Measurements from ENCODE around the gene ECEL1.

The ECEL1 gene

DNA sequence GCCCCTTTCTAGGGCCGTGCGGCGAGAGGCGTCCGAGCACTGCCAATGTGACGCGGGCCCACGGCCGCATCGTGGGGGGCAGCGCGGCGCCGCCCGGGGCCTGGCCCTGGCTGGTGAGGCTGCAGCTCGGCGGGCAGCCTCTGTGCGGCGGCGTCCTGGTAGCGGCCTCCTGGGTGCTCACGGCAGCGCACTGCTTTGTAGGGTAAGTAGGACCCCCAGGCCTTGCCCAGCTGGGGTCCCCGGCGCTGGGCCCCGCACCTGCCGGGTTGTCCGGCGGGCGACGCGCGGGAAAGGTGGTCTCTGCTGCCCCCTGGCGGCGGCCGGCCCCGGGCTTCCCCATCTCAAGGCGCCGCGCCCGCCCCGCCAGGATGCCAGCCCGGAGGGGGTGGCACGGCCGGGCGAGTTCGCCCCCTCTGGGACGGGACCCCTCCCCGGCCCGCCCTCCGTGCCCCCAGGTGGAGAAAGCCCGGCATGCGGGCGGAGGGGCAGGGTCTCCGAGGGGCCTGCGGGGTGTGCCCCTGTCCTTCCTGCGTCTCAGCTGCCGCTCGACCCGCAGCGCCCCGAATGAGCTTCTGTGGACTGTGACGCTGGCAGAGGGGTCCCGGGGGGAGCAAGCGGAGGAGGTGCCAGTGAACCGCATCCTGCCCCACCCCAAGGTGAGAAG is 34.5 kb upstream of the ECEL1 start:
- DNase-seq: peak; percentile 47

DNA sequence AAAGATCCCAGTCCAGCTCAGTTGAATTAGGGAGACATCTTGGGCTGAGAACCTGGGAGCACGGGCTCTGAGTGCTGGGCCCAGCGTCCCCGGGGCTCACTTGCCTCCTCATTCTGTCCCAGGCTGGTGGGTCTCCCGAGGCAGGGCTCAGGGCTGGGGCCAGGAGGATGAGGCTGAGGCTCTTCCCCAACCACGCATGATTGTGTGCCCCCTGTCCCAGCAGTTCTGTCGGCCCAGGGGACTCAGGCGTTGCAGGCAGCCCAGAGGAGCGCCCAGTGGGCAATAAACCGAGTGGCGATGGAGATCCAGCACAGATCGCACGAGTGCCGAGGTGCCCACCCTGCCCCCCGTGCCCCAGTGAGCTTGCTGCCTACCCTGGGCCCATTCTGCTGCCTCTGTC is 33.5 kb upstream of the ECEL1 start:
- DNase-seq: no peak

DNA sequence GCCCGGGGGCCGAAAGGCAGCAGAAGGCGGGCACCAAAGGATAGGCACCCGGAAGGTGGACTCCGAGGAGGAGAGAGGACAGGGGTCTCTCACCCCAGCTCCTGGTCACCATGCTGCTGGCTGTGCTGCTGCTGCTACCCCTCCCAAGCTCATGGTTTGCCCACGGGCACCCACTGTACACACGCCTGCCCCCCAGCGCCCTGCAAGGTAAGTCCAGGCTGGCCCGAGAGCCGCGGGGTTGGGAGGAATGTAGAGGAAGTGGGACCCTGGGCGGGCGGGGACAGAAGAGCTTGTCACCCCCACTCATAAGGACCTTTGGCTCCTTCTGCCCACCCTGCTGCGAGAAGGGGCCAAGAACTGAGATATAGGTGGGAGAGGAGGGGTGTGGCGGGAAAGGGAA is 32.9 kb upstream of the ECEL1 start:
- DNase-seq: no peak

DNA sequence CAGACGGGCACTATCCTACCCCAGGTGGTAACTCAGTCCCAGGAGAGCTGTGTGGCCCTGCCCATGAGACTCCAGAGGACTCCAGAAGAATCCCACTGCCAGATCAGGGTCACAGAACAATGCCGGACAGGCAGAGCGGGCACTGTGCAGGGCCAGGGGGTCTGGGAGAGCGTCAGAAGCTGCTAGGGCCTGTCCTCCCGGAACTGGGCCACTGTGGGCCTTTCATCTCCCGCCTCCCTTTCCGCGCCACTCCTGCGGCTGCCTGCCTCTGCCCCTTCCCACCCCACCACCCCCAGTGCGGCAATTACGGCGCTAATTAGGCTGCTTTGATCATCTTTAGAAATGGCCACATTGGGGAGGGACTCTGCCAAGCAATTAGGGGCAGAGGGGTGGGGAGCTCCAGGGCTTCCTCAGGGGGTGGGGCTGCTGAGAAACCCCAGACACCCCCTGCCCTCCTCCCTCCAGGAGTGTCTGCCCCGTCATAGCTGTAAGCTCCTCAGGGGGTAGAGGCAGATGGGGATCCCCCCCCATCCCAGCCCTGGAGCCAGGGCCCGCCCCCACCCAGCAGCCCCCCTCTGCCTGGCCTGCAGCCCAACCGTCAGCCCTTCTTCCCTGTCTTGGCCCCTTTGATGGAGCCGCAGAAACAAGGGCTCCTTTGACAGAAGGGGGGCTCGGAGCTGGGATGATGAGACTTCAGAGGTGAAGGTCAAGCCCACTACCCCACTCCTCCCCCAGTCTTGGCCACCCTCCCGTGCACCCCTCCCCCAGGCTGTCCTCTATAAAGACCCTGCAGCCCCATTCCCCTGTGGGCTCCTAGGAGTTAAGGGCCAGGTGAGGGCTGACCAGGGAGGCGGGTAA is 32.2 kb upstream of the ECEL1 start, which contains the start of gene PRSS56:
PRSS56 (plus strand) TSS at position 808 of the 858 bp plus-strand sequence. CDS start 211 bp downstream, outside the sequence.
- DNase-seq: no peak

DNA sequence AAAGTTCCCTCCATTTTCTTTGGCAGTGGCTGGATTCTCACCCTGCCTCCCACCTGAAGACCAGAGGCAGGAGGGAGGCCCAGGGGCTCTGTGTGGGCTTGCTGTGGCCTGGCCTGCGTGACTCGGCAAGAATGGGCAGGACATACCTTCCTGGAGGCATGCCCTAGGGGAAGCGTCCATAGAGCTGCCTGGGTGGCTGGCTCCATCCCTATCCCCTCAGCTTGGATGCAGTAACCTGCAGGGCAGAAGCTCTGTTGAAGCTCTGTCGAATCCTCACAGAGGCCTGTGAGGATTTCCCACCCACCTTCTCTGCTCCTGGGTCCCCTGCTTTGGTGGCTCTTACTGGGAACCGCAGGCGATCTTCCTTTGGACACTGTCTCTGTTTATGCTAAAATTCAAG is 31.2 kb upstream of the ECEL1 start:
- DNase-seq: no peak

DNA sequence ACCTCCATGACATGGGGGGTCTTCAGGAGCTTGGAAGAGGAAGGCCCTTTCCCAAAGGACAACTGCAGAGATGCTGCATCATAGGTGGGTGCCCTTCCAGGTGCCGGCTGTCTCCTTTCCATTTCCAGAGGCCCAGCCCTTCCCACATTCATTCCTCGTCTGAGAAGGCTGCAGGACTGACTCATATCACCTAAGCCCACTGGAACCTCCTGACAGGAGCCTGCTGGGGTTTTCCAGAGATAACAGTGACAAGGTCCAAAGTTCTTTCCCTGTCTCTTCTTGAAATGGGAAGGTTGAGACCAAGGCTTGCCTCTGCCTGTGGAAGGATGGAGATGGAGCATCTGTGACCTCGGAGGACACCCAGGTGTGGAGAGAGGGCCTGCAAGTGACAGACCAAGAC is 28.9 kb upstream of the ECEL1 start:
- no peak for DNase-seq

DNA sequence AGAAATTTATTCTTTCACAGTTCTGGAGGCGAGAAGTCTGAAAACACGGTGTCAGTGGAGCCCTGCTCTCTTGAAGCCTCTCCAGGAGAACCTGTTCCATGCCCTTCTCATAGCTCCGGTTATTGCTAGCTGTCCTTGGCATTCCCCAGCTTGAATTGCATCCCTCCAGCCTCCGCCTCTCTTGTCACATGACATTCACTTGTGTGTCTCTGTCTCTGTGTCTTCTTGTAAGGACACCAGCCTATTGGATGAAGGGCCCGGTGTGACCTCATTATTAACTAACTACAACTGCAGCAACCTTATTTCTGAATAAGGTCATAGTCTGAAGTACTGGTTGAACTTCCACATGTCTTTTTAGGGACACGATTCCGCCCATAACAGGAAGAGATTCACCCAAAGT is 28.0 kb upstream of the ECEL1 start:
- no peak for DNase-seq

DNA sequence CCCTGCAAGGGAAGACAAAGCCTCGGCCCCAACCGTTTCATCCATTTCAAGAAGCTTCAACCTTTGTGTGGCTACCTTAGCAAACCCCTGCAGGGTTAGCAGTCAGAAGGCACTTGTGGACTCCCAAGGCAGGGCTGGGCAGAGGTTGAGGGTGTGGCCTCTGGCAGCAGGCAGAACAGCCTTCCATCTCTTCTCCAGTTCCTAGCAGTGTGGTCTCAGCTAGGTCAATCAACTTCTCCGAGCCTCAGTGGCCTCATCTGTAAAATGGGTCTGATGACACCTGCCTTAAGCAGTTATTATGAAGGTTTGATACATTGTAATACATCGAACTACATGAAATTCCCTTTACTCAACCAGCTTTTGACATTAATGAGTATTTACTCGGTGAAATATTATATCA is 25.7 kb upstream of the ECEL1 start:
- DNase-seq: no peak

DNA sequence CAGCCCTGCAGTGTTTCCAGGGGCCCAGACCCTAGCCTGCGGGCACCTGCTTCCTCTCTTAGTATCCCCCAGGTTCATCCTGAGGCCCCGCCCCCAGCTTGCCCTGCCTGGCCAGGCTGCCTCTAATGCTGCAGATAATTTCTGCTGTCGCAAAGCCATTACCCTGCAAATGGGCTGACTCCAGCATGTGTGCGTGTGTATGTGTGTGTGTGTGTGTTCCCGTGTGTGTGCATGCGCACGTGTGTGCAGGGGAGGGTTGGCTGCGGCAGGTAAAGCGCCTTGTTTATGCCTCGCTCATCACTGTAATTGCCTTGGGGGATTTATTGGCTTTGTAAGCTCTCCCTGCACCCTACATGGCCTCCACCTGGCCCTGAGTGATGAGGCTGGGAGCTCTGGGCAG is 25.0 kb upstream of the ECEL1 start:
- no peak for DNase-seq

DNA sequence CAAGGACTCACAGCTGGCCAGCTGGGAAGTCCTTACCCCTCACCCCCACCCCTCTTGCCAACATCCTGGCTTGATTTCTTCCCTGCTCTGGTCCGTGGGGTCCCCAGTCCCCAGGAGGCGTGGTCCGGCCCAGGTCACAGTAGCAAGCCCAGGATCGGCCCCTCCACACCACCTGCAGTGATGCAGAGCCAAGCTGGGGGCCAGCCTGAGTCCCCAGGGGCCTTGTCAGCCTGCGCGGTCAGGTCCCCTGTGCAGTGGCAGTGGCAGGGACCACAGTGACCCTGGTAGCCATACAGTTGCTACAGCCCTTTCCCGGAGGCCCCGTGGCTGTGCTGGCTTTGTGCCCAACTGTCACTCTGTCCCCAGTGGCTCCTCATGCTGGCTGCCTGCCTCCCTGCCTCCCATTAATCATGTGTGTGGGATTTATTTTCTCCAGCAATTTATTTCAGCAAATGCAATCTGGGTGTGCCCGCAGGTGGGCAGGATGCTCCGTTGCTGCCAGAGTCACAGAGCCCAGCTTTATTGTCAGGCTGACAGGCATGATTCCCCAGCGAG is 23.8 kb upstream of the ECEL1 start:
- no peak for DNase-seq

DNA sequence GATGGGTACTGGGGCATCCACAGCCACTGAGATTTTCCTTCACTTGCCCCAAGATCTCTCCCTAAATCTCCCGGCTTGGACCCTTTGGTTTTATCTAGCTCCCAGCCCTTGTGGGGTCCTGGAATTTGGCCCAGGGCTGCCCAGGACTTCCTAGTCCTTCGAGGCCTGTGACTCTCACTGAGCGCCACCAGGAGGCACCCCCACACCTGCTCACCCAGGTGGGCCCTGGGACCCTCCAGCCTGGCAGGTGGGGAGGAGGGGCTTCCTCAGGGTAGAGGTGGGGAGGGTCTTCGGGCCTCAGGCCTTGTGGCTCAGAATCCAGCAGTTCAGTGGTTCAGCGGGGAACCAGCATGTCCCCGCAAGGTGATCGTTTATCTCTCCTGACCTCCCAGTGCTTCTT is 20.6 kb upstream of the ECEL1 start:
- no peak for DNase-seq

DNA sequence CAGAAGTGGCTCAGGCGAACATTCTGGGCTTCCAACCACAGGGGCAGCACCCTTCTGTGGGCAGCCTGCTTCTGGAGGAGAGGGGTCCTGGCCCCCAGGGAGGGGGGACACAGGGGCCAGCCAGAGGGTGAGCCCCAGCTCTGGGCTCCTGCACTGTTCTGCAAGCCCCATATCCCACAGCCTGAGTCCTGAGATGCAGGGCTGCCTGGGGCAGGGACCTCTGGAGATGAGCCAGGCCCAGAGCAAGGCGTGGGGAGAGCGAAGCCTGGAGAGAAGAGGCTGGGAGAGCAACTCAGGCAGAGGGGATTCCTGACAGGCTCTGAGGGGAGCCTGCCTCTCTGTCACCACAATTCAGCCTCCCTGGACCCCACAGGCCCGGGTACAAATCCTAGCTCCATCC is 19.1 kb upstream of the ECEL1 start:
- DNase-seq: no peak

DNA sequence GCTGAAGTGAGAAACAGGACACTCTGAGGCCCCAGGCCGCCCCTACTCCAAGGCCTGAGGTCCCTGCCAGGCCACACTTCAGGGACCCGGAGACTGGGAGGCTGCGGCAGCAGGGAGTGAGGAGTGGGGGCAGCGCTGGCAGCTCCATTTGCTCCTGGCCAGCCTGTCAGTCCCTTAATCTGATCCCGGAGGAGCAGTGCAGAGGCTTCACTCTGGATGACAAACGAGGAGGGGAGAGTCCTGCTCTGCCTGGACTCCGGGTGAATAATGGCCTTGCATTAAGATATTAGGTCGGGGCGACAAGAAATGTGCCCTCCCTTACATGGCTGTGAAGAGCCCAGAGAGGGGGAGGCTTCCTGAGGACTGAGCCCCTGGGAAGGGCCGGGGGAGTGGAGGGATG is 18.2 kb upstream of the ECEL1 start:
- no peak for DNase-seq

DNA sequence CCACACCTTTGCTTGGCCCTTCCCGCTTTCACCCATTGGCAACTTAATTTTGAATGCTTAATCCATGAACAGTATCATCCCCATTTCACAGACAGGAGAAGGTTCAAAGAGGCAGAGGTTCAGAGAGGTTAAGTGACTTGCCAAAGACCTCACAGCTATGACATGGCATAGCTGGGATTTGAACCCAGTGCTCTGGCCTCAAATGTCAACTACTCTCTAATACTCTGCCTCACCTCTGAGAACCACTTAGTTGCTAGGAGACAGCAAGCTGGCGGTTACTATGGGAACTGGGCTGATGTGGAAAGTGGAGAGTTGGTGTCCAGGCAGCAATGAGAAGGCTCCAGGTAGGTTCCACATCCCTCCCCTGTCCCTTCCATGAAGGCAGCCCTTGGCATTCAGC is 16.8 kb upstream of the ECEL1 start:
- no peak for DNase-seq

DNA sequence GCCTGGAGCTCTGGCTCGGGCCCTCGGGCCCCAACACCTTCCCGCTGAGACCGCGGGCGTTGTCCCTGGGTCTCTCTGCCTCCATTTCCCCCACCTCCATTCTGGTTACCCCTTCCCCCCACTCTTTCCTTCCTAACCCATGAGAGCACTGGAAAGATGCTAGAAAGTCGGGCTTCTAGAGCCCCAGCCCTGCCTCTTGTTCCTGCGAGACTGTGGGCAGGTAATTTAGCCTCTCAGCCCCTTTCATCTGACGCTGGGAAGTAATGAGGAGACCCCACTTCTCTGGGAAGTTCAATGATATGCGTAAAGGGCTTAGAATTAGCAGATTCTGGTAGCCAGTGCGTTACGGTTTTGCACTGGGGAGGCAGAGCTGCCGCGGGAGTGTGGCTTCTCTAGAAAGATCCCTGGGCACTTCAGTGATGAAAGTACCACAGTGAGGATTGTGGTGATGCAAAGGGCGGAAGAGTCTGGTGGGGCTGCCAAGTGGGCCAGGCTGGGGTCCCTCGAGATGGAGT is 16.2 kb upstream of the ECEL1 start:
- DNase-seq: no peak

DNA sequence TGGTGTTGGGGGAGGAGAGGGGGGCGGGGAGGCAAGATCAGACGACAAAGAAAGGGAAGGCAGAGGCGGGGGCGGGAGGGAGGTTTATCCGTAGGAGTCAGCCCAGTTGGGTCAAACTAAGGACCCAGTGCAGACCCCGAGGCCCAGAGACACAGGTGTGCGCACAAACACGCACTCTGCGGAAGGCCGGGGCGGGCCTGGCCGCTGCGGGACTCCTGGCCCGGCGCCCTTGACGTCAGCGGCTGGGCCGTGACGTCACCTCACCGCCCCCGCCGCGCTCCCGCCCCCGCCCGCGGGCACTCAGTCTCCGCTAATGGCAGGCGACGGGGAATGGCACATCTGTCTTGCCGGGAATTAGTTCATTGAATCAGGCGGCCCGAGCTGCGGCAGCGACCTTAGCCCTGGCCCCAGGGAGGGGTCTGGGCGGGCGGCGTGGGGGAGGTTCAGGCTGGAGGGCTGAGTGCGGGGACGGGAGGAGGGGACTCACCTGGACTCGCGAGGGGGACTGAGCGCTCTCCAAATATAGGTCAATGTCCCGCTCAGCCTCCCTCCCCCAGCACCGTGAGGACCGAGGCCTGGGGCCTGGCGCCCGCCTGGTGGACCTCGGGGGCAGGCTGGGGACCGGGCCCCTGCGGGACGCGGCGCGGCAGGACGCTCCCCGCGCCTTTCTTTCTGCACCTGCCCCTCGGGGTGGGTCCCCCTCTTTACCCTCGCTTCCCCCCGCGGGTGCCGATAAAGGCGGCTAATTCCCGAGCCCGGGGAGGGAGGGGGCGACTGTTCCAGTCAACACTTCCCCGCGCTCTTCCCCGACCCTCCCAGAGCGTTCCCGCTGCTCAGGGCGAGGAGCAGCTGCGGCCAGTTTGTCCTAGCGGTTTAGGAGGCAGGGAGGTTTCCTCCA is 15.5 kb upstream of the ECEL1 start:
- DNase-seq: peak; percentile 13

DNA sequence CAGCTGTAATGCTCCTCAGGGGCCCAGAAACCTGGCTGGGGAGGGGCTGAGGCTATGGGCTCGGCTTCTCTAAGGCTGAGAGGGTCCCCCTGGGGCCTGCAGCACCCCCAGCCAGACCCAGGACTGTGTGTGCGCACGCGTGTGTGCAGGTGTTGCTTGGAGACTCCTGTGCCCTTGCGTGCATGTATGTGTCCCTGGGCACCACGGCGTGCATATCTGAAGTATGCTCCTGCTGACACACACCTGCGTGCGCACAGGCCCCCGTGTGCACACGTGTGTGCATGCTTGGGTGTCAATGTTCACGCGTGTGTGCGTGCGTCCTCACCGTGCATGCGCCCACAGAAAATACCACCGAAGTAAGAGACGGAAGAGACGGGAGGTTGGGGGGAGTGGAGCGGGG is 14.9 kb upstream of the ECEL1 start:
- no peak for DNase-seq

DNA sequence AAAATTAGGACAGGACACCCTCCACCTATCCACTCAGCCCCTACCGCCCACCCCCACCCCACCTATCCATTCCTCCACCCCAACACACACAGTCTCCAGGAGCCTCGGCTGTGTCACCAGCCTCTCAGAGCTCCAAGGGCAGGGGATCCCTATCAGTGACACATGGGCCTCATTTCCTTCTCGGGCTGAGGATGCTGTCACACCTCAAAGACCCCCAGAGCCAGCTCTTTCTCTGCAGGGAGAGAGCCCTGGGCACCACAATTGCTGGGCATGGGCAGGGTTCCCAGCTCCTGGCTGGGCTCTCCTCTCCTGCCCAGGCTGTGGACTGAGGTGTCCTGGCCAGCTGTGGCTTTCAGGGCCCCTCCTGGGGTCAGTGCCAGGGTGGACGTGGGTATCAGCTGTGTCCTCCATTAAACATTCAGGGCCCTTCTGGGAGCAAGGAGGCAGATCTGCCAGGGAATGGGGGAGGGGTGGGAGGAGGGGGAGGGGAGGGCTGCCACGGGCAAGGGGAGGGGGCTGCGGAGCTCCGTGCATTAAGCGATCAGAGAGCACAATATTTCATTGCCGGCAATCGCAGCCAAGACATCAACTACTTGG is 14.3 kb upstream of the ECEL1 start:
- DNase-seq: no peak

DNA sequence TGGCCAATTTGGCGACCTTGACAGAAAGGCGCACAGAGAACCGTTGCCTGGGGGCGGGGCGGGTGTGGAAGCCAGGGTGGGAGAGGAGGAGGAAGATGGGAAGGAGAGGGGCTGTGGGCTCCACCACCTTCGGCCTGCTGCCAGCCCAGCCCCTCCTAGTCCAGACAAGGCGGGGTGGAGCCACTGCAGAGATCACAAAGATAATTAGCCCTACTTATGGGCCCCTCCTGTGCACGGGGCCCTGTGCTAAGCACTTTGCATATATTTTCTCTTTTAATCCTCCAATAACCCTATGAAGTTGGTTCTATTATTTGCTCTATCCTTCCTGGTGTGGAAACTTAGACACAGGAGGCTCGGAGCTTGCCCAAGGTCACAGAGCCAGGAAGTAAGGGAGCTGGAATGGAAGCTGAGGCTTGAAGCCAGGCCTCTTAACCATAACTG is 13.7 kb upstream of the ECEL1 start:
- DNase-seq: no peak

DNA sequence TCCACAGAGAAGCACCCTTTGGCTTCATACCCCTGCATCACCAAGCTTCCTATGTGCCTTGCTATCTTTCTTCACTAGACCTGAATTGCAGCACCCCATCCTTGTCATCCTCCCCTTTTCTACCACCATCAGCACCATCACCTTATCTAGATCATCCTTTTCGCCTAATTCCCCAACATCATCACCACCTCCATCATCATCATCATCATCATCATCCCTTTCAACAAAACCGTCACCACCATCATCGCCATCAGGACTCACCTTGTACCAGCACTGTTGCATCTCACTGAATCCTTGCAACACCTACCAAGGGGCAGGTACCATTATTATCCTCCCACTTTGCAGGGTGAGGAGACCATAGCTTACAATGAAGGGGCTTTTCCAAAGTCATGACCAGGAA is 10.8 kb upstream of the ECEL1 start:
- no peak for DNase-seq

DNA sequence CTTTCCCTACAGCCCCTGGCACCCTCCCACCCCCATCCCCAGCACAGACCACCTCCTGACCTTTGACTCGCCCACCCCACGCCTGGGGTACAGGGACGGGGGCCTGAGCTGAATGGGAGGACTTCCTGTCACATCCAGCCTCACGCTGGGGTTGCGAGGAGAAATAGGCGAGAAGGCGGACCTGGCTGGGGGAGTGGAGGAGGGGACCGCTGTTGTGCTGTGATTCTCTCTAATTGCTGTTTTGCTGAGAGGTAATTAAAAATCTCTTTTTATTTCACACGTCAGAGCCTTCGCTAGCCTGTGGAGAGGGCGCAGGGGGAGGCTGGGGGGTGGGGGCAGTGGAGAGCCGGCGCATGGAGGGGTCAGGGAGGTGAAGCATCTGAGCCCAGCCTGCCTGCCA is 9.7 kb upstream of the ECEL1 start:
- DNase-seq: no peak

DNA sequence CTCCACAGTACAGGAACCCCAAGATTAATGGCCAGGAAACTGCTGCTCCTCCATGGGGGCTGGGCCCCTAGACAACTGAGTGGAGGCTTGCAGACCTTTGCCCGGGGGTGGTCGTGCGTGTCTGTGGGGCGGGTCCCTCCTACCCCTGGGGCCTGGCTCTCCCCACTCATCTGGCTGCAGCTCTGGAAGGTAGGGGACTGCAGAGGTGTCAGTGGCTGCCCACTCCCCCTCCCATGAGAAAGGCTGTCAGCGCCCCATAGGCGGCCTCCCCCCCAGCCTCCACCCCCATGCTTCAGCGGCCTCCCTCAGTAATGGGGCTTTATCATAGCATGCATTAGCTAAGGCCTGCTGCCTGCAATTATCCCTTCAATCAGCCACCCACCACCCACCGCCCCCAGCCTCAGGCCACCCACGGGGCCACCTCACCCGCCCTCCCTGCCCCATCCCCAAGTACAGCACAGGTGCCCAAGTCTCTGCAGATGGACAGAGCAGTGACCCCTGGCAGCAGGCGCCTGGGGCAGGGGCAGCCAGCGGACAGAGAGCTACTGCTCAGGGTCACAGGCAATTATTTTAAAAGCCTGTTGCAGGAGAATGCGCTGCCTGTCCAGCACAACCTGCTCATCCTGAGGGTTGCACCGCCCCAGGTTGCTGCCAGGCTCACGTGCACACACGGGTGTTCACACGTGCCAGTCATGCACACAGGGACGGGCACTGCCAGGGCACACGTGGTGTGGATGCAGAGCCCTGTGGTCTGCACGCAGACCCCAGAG is 9.1 kb upstream of the ECEL1 start:
- DNase-seq: no peak
